Activated CD4-positive, CD25-positive, alpha-beta regulatory T cell treated with anti-CD3 and anti-CD28 coated beads, Interleukin-2, amount 50 U/mL, for 24 hours (primary cell): Measurements from ENCODE around the gene MAP3K1.

Source experiments
- ATAC-seq, 2 donors: fragments of 150-1000 bp; cut with Tn5 transposase; one replicate each; pipeline ENCODE4 v1.10.0; 2021; ENCODE audit warnings: mild to moderate bottlenecking in 1 of 2, moderate library complexity in 1 of 2

The MAP3K1 gene

DNA sequence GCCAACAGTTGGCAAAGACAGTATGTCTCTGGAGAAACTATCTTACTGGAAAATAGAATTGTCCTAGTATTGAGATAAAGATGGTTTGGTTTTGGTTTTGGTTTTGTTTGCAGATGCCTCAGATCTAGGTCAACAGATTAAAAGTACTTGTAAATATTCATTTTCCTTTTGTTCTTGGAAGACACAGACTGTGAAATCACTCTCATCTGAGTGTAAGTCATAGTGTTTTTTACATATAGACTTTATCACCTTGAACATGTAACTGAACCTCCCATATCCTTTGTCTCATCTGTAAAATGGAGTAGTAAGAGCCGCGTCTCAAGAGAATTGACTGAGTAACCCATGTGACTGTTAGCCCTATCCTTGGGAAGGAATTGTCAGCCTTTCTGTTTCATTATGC is 34.3 kb downstream of the MAP3K1 start:
- peak; percentile 55 to 87 for ATAC-seq

DNA sequence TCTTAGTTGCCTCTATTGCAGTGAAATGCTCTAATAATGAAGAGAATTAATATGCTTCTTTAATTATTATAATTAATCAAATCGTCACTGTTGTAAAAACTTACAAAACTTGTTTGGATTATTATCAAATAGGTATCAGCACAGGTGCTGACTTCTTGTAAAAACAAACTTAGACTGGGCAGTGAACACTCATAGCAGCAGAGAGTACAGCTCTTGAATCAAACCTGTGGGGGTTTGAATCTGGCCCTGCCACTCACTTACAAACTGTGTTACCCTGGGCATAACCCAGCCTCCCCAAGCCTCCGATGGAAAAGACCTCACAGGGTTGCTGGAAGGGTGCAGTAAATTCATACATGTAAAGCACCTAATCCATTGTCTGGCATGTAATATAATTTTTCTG is 35.1 kb downstream of the MAP3K1 start:
- ATAC-seq = no peak

DNA sequence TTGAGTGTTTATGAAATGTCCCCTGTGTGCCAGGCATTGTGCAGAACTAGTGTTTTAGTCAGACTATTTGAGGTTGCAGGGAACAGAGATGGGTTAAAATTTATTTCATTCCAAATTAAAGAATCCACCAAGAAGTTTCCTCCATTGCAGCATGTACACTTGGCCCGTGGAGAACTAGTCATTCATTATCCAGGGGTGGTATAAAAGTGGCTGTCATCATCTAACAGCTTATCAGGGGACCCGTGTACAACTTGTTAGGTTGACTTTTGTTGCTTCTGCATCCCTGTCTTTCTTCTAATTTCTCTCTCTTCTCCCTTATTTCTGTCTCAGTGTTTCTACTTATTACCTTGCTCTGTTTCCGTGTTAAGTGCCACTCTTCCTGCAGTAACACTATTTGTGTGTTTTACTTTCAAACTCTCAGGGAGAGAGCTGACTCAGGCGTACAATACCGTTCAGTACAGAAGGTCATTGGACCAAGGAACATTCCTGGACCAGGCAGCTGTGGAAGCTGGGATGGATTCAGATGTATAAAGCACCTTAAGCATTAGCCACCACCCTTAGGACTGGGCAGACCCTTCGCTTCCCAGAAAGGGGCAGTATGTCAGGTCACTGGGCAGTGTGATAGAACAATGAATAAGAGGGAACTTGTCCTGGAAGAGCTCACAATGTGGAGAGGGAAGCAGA is 36.1 kb downstream of the MAP3K1 start:
- no peak for ATAC-seq

DNA sequence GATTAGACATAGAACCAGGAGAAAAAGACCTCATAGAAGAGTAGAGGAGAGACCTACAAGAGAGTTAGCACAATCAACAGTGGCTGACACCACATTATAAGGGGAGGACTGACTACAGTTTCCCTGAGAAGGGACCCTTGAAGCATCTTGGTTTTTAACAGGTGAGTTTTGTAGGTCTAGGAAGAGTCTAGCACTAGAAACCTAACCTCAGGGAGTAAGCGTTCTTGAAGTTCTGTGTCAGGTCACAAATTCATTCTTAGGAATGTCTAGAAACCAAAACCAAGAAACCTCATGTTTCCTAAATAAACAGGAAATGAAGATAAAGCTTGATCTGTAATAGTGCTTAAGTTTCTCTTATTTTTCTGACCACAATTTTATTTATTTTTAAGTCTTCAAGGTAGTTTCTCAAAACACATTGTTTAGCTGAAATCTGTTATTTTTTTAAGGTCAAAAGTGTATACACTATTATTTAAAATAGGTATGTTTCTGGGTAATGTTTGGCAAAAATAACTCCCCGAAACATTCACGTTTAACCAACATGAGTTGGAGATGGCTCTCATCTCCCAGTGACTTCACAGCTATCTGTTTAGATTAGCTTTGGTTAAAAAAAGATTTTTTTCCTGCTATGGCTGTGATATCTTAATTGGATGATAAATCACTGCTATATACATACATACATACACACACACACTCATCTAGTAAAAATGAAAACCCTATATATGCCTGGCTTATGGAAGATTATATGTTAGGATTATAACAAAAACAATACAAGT is 37.1 kb downstream of the MAP3K1 start:
- no peak for ATAC-seq

DNA sequence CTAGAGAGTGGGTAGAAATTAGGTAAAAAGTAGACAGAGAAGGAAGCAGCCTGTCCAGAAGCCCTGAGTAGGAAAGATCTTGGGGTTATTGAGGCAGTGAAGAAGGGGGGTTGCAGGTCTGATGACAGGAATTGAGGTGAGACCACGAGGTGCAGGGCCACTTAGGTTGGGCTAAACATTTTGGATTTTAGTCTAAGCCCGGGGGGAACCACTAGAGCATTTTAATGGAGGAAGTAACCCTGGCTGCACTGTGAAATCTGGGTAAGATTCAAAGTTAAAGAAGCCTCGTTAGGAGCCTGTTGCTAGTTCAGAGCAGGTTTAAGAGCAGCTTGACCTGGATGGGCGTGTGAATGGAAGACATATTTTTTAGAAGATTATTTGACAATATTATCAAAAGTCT is 38.3 kb downstream of the MAP3K1 start:
- no peak for ATAC-seq

DNA sequence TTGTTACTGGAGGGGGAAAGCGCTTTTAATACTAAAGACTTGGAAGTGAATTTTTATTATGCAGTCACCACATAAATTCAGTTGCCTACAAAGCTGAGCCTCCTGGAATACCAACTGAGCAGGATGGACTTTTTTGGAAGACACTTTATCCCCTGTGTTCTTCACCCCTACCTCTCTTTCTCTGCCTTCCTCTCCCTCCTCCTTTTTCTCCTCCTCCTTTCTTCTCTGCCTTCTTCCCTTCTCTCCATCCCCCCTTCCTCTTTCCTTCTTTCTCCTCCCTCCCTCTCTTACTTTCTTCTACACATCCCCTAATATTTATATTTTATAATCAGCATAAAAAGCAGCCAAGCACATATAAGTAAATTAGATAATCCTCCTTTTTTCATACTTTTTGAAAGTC is 39.6 kb downstream of the MAP3K1 start:
- ATAC-seq = no peak

DNA sequence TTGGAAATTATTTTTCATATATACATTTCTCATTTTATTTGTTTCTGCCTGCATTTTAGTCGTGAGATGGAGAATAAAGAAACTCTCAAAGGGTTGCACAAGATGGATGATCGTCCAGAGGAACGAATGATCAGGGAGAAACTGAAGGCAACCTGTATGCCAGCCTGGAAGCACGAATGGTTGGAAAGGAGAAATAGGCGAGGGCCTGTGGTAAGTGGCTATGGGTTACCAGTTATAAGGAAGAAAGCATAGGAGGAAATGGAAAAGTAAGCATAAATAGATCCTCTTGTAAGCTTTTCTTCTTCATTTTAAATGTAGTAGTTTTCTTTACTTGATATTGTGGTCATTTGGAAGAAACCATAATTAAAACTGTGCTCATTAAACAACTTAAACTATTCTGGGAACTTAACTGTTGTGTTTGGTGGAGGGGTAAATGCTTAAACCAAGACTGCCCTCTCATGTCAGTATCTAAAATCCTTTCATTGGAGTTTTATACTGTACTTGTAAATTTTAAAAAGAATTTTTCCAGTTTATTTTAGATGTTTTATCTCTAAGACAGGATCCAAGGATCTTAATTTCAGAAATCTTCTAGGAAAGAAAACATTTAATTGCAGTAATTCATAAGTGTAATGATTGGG is 41.3 kb downstream of the MAP3K1 start:
- ATAC-seq = no peak

DNA sequence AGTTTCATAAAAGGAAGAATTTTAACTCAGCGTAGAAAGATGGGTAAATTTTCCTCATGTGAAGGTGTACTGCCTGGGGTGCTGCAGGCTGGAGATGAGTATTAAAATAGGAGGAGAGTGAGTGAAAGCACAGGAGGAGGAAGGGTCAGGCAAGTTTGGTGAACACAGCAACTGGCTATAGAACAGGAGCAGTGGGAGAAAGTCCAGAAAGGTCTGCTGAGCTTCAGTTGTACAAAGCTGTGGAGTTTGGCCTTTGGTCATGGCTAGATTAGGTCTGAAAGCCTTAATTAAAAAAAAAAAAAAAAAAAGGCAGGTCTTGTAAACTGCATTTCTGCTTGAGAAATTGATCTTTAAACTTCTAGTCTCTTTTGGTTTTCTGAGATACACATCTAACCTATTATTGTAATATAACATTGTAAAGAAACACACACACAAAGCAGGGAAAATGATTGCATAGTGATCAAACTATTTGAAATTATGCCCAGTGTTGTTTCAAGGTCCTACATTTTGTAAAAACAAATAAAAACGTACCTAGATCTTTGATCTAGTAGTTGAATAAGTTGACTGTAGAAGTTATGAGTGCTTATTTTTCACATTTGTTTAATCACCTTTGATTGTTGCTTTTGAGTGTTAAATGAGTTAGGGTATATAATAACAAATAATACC is 43.6 kb downstream of the MAP3K1 start:
- no peak for ATAC-seq

DNA sequence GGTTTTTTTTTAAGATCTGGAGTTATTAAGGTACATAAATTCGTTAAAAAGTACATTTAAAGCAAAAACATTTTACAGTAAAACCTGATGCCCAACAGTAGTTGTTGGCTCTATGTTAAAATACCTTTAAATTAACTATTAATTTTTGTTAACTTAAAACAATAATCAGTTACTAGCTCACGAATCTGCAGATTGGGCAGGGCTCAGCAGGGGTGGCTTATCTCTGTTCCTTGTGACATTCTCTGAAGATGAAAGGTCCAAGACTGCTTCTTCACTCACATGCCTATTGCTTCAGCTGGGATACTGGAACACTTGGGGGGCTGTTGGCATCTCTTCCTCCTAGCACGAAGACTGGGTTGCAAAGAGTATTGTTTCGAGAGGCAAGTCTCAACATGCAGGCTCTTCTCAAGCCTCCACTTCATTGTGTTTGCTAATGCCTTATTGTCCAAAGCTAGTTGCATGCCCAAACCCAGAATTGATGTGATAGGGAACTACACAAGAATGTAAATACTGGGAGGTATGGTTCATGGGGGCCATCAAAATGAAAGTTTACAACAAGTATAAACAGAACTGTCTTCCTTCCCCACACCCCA is 46.6 kb downstream of the MAP3K1 start:
- ATAC-seq = no peak

DNA sequence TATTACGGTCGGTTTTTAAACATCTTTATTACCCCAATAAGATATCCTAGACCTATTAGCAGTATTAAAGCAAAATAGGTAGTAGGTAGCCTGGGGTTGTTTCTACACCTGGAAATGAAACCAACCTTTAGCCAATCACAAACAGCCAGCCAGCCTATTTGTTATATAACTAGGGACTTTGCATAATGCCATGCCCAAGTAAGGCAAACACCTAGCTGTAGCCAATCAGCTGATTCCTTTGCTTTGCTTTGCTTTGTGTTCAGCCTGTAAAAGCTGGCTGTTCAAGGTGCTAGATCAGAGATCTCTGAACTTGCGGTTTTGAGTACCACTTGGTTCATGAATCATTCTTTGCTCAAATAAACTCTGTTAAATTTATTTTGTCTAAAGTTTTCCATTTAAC is 47.6 kb downstream of the MAP3K1 start:
- peak; percentile 51 to 58 for ATAC-seq

DNA sequence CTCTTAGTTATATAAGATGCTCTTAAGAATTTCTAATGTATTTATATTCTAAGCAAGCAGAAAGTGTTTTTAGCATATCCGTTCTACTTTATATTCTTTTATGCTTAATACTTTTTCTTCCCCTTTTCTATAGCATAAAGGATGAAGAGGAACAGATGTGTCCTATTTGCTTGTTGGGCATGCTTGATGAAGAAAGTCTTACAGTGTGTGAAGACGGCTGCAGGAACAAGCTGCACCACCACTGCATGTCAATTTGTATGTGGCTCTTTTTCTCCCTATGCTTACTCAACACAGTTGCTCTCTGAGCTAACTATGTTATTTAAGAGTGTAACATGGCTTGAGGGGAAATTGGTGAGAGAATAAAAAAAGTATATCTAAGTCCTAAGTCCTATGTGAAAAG is 56.4 kb downstream of the MAP3K1 start:
- ATAC-seq = no peak

DNA sequence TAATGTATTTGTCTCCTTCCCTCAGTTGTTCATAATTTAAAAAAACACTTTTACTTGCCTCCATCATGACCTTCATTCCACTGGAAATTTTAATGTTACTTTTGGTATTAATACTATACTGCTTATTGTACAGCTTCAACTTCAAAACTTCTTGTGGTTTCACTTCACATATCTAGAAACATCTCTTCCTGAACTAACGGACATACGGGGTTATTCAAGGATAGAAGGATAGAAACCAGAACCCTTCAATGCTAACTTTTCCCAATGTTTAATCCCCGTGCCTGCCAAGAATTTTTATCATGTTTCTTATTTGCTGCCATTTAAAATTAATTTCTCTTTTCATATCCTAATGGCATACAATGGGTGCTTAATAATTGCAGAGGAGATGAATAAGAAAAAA is 57.7 kb downstream of the MAP3K1 start:
- ATAC-seq = peak in 1 of 2 donors; percentile 20

DNA sequence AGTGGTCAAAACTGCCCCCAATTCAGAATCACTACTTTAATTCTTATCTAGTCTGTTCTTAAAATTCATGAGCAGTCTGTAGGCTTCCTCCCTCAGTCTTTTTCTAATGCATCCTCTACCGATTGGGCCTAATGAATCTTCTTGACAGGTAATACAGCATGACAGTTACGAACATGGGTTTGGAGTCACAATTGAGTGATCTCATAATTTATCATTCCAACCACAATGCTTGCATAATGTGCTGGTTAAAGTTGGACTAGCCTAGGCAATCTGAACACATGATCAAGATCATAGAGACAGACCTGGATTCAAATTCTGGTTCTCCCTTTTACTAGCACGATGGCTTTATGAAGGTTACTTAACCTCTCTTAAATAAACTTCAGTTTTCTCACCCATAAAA is 61.0 kb downstream of the MAP3K1 start:
- ATAC-seq = peak; percentile 56 to 80

DNA sequence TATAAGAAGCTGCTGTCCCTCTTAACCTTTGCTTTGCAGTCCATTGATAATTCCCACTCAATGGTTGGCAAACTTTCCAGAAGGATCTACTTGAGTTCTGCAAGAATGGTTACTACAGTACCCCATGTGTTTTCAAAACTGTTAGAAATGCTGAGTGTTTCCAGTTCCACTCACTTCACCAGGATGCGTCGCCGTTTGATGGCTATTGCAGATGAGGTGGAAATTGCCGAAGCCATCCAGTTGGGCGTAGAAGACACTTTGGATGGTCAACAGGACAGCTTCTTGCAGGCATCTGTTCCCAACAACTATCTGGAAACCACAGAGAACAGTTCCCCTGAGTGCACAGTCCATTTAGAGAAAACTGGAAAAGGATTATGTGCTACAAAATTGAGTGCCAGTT is 66.2 kb downstream of the MAP3K1 start:
- ATAC-seq = no peak

DNA sequence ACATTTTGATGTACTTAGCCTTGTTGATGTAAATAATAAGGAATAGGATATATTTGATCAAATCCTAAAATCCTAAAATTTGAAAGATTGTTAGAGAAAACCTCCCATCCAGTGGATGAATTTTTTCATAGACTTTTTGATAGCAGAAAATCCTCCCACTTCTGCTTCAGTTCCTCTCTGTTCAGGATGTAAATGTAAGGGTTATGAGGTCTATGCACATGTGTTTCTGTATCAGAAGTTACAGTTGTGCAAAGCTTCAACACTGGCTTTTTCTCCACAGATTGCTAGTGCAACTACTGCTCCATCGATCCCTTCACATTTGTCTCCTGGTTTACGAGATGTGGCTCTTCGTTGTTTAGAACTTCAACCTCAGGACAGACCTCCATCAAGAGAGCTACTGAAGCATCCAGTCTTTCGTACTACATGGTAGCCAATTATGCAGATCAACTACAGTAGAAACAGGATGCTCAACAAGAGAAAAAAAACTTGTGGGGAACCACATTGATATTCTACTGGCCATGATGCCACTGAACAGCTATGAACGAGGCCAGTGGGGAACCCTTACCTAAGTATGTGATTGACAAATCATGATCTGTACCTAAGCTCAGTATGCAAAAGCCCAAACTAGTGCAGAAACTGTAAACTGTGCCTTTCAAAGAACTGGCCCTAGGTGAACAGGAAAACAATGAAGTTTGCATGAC is 78.1 kb downstream of the MAP3K1 start:
- ATAC-seq = peak in 1 of 2 donors; percentile 36

DNA sequence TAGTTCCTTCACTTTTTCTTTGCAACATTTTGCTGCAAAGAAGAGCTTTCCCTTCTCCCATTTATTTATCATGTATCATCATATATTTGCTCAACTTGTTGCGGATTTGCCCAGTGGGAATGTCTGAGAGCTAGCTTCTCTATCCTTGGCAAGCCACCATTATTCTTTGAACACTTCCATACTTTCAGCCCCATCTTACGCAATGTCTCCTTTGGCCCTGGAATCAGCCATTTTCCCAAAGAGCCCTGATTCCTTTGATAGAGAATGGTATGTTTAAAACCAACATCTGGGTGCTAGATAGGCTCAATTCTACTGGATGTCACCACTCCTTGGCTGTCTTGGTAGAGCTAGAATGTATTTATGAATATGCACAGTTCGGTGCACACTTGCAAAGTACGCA is 81.4 kb downstream of the MAP3K1 start:
- ATAC-seq = no peak

DNA sequence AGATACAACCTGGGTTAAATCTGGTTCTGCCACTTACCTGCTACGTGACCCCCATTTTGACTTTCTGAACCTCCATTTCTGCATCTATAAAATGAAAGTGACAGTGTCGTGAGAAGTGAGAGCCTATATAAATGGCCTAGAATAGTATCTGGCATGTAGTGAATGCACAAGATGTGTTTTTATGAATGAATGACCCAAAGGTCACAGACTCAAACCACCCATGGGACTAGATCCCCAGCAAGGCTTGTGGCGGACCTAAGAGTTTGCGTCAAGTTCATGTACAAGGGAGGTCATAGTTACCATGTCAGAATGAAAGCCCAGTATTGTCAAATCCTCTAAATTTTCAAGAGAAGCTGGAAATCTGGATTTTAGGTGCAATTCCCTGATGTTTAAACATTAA is 82.9 kb downstream of the MAP3K1 start:
- no peak for ATAC-seq

DNA sequence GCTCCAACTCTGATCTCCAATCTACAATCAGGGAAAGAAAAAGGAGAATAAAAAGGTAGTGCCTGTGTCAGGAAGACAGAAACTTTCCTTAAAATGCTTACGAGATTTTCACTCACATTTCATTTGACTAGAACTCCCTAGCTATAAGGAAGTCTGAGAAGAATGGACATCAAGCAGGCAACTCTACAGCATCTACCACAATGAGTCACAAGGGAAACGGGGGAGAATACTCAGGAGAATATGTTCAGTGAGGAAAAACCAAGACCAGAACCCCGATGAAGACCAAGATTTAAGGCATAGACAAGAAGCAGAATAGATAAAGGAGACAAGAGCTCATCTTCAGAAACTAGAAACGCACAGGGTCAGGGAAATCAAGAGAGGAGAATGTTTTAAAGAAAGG is 85.0 kb downstream of the MAP3K1 start:
- no peak for ATAC-seq

DNA sequence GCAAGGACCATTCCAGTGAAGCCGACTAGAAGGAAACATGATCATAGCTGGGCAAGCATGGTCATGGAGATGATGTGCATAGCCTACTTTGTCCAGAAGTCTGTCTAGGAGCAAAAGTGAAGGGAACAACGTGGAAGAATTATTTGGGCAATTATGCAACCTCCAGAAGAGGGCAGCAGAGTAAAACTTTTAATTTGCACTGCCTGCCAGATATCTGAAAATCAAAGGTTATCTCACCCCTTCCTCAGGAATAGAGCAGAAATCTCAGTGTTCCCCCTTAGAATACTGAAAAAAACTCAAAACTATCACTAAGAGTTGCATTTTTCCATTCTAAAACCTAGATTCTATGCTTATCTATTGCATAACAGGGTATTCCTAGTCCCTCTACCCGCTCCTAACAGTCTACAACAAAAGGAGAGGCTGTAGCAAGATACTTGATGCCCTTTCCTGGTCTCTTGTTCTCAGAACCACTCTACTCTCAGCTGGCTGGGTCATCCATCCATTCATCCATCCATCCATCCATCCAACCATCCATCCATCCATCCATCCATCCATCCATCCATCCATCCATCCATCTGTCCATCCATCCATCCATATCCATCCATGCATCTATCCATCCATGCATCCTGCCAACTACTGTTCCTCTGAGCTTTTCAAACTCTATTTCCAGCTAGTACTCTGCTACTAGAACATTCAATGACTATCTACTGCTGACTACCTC is 85.7 kb downstream of the MAP3K1 start:
- ATAC-seq = peak; percentile 48

DNA sequence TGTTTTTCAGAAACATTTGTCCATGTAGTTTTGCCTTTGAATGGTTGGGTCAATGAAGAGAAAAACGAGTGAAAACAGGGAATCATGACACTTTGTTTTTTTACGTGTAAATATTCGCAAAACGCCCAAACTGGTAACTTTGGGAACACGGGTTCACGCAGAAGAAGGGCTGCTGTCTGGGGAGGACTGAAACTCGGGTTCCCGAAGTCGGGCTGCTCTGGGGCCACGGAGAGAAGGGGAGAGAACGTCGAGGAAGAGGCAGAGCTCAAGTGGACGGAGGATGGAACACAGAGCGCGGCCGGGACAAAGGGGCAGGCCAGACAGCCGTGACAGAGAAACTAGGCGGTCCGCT is 93.6 kb downstream of the MAP3K1 start:
- ATAC-seq = peak in 1 of 2 donors; percentile 18

DNA sequence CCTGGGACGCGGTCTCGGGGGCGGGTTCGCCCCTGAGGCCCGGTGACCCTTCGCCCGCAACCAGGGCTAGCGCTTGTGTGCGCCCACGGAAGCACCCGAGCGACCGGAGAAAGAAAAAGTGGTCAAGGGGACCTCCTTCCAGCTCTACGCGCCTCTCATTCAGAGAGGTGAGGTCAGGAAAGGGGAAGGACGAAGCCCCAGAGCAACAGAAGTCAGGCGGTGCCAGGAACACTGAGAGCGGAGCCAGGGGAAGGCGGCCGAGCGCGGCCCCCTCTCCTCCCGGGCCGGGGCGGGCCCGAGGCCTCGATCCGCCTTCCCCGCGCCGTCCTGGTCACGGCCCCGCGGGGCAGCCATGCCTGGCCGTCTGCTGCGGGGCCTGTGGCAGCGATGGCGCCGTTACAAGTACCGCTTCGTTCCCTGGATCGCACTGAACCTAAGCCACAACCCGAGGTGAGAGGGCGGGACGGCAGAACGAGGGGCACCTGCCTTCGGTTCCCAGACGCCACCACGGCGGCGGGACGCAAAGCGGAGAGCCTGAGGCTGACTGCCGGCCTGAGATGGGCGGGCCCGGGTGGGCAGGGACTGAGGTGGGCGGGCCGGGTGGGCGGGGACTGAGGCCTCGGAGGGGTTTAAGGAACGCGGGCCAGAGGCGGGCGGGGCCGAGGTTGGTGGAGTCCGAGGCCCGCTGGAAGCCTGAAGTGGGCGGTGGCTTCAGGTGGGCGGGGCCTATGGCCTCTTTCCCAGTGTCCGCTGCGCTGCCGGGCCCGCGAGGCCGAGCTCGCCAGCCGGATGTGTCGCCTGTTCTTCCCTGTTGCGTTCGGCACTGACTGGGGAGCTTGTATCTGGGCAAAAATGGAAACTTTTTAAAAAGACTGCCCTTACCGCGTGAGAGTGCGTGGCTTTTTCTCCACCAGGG is 94.2 kb downstream of the MAP3K1 start, which contains the start of gene SETD9:
Gene SETD9 (plus strand): TSS at position 303 of the 916 bp plus-strand sequence. CDS start 50 bp downstream, at position 353.
- ATAC-seq = peak; percentile 85
